ENCODE data around the gene AGAP1. TPM values are rescaled to one million over a fixed set of nuclear protein-coding genes. Genes with fewer than 3 reads are reported as not detected.

AGAP1 gene
- total and polyA plus RNA-seq, 10 donors = 1.1 to 26.6 (median 11.3) TPM

DNA sequence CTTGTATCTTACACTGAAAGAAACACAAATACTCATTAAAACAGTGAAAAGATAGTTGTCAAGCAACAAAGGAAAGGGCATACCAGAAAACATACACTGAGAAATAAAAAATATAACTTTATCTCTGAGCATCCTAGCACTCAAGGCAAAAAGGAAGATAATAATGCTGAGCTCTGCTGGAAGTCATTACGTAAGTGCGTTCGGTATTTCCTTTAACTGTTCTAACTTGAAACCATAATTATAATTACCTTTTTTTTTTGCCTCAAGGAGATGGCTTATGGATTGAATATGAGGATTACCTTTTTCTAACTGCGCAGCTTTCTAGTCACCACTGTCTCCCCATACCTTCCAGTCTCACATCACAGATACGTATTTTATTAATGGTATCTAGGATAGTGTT, 366.3 kb downstream of the AGAP1 start:
- TF ChIP-seq POLR2AphosphoS5 (IDR thresholded peaks at IDR 0.05) (no peak), POLR2A (IDR thresholded peaks at IDR 0.05) (no peak)
- TF ChIP-seq, protein P1, sequence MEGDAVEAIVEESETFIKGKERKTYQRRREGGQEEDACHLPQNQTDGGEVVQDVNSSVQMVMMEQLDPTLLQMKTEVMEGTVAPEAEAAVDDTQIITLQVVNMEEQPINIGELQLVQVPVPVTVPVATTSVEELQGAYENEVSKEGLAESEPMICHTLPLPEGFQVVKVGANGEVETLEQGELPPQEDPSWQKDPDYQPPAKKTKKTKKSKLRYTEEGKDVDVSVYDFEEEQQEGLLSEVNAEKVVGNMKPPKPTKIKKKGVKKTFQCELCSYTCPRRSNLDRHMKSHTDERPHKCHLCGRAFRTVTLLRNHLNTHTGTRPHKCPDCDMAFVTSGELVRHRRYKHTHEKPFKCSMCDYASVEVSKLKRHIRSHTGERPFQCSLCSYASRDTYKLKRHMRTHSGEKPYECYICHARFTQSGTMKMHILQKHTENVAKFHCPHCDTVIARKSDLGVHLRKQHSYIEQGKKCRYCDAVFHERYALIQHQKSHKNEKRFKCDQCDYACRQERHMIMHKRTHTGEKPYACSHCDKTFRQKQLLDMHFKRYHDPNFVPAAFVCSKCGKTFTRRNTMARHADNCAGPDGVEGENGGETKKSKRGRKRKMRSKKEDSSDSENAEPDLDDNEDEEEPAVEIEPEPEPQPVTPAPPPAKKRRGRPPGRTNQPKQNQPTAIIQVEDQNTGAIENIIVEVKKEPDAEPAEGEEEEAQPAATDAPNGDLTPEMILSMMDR (IDR thresholded peaks at IDR 0.05 in 8 of 11, conservative IDR thresholded peaks at IDR 0.05 in 3 of 11) = no peak
- H3K4me3 ChIP-seq = no peak overlapping the region
- WGBS, 5 donors = 63 to 90% (median 75%) methylated on average over 5 of the region's 5 CpGs
- peaks cover 0 to 12% (median 0%) of the 10 kb centered on the region in 6 donors for H3K4me1 ChIP-seq
- H3K27me3 ChIP-seq (replicated peaks in 1 of 7) = peaks cover 0 to 10% (median 0%) of the 10 kb centered on the region in 7 donors
- H3K9me3 ChIP-seq = no peaks in the 10 kb centered on the region
- intact Hi-C loops (cut with DNase I; ENCODE audit: low total_unique reads) = no loop called here
- DNase-seq = no peak
- peak overlapping the region in 5 of 8 donors; percentile 63 to 76 (median 67) for H3K27ac ChIP-seq
- H3K36me3 ChIP-seq = no peaks in the 10 kb centered on the region

DNA sequence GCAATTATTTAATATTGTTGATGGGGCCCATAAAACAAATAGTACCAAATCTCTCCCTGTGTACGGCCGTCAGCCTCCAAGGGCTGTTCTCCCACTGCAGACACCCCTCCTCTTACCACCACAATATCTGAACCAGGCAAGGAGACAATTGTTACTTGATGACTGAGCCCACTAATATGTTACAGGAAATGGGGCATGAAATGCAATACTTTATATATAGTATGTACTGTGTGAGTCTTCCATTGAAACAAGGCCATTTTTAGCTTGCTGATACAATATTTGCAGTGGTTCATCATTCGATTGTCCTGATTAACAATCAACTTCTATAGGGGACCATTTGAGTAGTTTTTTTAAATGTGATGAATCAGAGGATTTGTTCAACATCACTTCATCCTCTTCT, 367.0 kb downstream of the AGAP1 start:
- H3K4me1 ChIP-seq = peaks cover 0 to 12% (median 0%) of the 10 kb centered on the region in 6 donors
- TF ChIP-seq POLR2A (IDR thresholded peaks at IDR 0.05) = no peak
- TF ChIP-seq, protein P1 (IDR thresholded peaks at IDR 0.05 in 8 of 11, conservative IDR thresholded peaks at IDR 0.05 in 3 of 11) = no peak
- no peak for TF ChIP-seq POLR2AphosphoS5 (IDR thresholded peaks at IDR 0.05)
- H3K27ac ChIP-seq = no peak overlapping the region
- DNase-seq = no peak
- no peaks in the 10 kb centered on the region for H3K36me3 ChIP-seq
- no peaks in the 10 kb centered on the region for H3K9me3 ChIP-seq
- peaks cover 0 to 17% (median 0%) of the 10 kb centered on the region in 7 donors for H3K27me3 ChIP-seq (replicated peaks in 1 of 7)
- 86 to 92% (median 91%) methylated on average over 3 of the region's 3 CpGs for WGBS, 5 donors
- H3K4me3 ChIP-seq = no peak overlapping the region
- intact Hi-C loops (cut with DNase I; ENCODE audit: low total_unique reads) = no loop called here

DNA sequence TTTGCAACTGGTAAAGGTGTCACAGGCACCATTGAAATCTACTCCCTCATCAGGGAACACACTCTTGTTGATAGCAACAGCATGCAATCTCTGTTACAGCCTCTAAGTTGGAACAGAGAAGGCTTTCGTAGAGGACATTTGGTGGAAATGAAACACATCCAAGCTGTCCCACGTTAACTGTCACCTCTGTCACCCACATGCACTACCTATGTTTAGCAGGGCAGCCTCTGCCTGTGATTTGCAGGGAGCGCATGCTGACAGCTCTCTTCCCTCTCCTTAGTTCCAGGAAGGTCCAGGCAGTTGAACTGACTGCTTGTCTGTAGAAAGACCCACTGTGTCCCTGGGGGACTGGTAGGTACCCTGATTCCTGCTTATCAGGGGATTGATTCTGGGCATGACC, 367.5 kb downstream of the AGAP1 start:
- WGBS, 5 donors = 76 to 91% (median 89%) methylated on average over 2 to 3 of the region's 3 CpGs
- DNase-seq = no peak
- intact Hi-C loops (cut with DNase I; ENCODE audit: low total_unique reads) = no loop called here
- no peak overlapping the region for H3K4me3 ChIP-seq
- no peaks in the 10 kb centered on the region for H3K36me3 ChIP-seq
- no peaks in the 10 kb centered on the region for H3K9me3 ChIP-seq
- H3K27ac ChIP-seq = no peak overlapping the region
- H3K4me1 ChIP-seq = peaks cover 0 to 12% (median 0%) of the 10 kb centered on the region in 6 donors
- TF ChIP-seq, protein P1 (IDR thresholded peaks at IDR 0.05 in 8 of 11, conservative IDR thresholded peaks at IDR 0.05 in 3 of 11) = no peak
- TF ChIP-seq POLR2AphosphoS5 (IDR thresholded peaks at IDR 0.05) (no peak), POLR2A (IDR thresholded peaks at IDR 0.05) (no peak)
- peaks cover 0 to 18% (median 0%) of the 10 kb centered on the region in 7 donors for H3K27me3 ChIP-seq (replicated peaks in 1 of 7)

DNA sequence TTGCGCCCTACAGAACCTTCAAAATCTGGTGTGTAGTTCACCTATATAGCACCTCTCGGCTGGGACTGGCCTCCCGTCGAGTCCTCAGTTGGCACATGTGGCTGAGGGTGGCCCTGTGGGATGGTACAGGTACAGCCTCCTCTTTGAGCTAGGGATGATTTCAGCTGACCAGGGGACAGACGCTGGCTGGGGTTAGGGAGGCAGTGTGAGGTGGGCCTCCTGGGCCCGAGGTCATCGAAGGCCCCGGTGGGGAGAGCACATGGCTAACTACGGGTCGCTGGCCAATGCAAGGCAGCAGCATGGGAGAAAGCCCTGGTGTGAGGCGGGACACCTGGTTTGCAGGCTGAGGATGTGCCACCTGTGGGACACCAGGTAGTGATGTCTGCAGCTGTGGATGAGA, 369.6 kb downstream of the AGAP1 start:
- Histone ChIP-seq H3K4me1 (peaks cover 0 to 12% (median 0%) of the 10 kb centered on the region in 6 donors), H3K9me3 (no peaks in the 10 kb centered on the region), H3K27ac (no peak overlapping the region), H3K27me3 (replicated peaks in 1 of 7) (peaks cover 0 to 18% (median 0%) of the 10 kb centered on the region in 7 donors), H3K4me3 (no peak overlapping the region), H3K36me3 (no peaks in the 10 kb centered on the region)
- no peak for DNase-seq
- TF ChIP-seq POLR2AphosphoS5 (IDR thresholded peaks at IDR 0.05) = no peak
- TF ChIP-seq, protein P1 (IDR thresholded peaks at IDR 0.05 in 8 of 11, conservative IDR thresholded peaks at IDR 0.05 in 3 of 11) = no peak
- TF ChIP-seq POLR2A (IDR thresholded peaks at IDR 0.05) = no peak
- intact Hi-C loops (cut with DNase I; ENCODE audit: low total_unique reads) = no loop called here
- WGBS, 5 donors = 91 to 97% (median 95%) methylated on average over 10 to 11 of the region's 11 CpGs

Data from spleen (tissue), 11 donors.